ENCODE data around the gene CEP85.

The CEP85 gene

GRCh38 chr1:26318338-26319064 lies 84.5 kb downstream of the CEP85 start:
- peak; percentile 42 for DNase-seq

DNA sequence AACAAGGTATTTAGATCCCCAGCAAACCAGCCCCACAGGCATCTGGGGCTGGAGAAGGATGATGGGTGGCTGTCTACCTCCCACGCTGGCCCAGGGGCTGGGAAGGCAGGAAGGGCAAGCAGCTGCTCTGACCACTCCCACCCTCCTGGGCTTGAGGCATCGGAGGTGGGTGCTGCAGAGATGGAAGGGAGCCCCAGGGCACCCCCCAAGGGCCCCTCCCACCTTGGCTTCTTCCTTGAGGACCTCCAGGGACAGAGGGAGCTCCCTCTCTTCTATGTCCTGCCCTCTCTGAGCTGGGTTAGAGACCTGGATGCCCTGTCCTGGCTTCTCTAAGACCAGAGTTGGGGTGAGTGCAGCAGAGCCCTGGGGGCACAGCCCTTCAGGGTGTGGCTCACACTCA lies 86.9 kb downstream of the CEP85 start:
- peak; percentile 35 for DNase-seq

GRCh38 chr1:26321315-26322041 lies 87.5 kb downstream of the CEP85 start:
- peak; percentile 98 for DNase-seq

DNA sequence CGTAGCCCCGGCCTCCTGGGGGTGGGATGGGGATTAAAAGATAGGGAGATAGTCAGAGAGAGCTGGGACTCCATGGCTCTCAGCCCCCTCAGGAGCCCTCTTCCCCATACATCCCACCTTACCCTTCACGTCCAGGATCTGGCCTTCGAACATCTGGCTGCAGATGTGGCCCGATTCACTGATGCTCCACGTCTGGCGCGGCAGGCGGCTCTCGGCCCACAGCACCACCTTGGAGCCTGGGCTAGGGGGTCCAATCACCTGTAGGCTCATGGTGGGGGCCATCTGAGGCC lies 88.0 kb downstream of the CEP85 start:
- no peak for DNase-seq

DNA sequence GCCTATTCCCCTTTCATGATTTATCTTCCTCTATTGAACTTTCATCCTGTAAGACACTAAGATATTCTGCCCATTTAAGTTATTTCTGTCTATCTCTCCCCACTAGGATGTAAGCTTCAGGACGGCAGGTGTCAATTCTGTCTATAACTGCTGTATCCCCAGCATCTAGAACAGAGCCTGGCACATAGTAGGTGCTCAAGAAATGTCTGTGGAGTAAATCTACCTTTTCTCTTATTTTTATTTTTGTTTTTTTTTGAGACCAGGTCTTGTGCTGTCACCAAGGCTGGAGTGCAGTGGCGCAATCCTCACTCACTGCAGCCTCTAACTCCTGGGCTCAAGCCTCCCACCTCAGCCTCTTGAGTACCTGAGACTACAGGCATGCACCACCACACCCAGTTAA lies 89.4 kb downstream of the CEP85 start:
- no peak for DNase-seq

DNA sequence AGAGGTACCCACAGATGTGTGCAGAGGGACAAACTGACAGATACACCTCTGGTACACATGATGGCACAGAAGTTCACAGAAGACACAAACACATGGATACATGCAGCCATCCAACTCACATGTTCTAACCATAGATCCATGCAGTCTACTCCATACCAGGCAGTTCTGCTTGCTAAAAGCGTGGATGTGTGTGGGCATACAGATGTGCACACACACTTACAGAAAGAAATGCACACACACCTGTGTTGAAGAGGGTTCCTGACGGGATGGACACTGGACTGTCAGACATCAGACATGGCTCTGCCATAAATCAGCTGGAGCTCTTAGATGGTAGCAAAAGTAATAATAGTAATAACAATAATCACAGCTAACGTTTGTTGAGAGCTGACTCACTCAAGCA lies 90.5 kb downstream of the CEP85 start:
- DNase-seq = no peak

DNA sequence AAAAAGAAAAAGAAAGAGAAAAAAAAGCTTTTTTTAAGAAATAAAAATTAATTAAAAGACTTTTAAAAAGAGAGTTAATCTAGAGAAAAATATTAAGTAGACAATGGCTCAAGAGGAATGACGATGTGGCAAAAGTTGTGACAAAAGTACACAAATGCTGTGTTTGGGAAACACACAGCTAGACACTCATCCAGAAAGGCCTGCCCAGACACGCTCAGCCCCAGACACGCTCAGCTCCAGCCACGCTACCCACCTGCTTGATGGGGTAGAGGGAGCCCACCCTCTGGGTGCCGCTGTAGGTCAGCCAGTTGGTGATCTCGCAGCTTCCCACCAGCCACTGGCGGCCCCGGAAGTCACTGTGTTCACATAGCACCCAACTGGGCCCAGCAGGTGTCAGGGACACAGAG lies 94.0 kb downstream of the CEP85 start:
- DNase-seq = no peak
